Testis (tissue), 3 donors: ENCODE measurements around the gene SIRT4. TPM values are rescaled to one million over a fixed set of nuclear protein-coding genes. Genes with fewer than 3 reads are reported as not detected.

Experiments
- DNase-seq: peaks from one replicate; pipeline ENCODE4 v3.0.0-alpha.2; 2019
- H3K27ac ChIP-seq, 2 donors: fragments of 200-600 bp; sonication (generic); one replicate each; pipeline ENCODE4 v1.5.1; 2019
- H3K27me3 ChIP-seq: fragments of 200-600 bp; sonication (generic); one replicate; pipeline ENCODE4 v1.5.1; 2019
- H3K36me3 ChIP-seq: fragments of 200-600 bp; sonication (generic); one replicate; pipeline ENCODE4 v1.5.1; 2017; ENCODE audit warnings: low read depth; ENCODE audit errors: missing control alignments
- H3K4me1 ChIP-seq: fragments of 200-600 bp; sonication (generic); one replicate; pipeline ENCODE4 v1.5.1; 2019
- H3K4me3 ChIP-seq, 2 donors: fragments of 200-600 bp; sonication (generic); one replicate each; pipeline ENCODE4 v1.5.1; 2017 to 2019
- H3K9me3 ChIP-seq: fragments of 200-600 bp; sonication (generic); one replicate; pipeline ENCODE4 v1.5.1; 2017
- CTCF ChIP-seq, 3 experiments: fragments of 450-650 bp in 2 of 3; fragments of 200-600 bp in 1 of 3; sonication (generic) in 1 of 3; IDR thresholded peaks; one replicate each; pipeline ENCODE4 v1.5.1; 2016 to 2019; ENCODE audit warnings: antibody characterized with exemption in 3 of 3, mild to moderate bottlenecking in 2 of 3, moderate library complexity in 1 of 3
- POLR2A ChIP-seq: fragments of 450-650 bp; IDR thresholded peaks from one replicate; pipeline ENCODE4 v1.6.1; 2017; ENCODE audit warnings: antibody characterized with exemption, mild to moderate bottlenecking, moderate library complexity
- WGBS, 2 donors: methylation state at CpG; one replicate each; pipeline ENCODE4 v1.1.5; 2018; 5-methylcytosine and 5-hydroxymethylcytosine counted together
- intact Hi-C: fragments of 100-400 bp; cut with DNase I; formaldehyde crosslinking; loops from one replicate; pipeline ENCODE4 v1.15.1; 2023; ENCODE audit warnings: low total_unique reads
- polyA plus RNA-seq: library from polyadenylated mRNA; stranded (reverse); fragments of 350-450 nt; fragmentation: Illumina TruSeq; extraction: RNeasy Lipid Tissue Mini Kit (QIAGEN cat#74804); gene quantifications from one replicate; pipeline ENCODE4 v1.2.3, GENCODE V29; 2014; ENCODE audit warnings: low read depth, low replicate concordance; ENCODE audit not compliant: insufficient read depth
- total RNA-seq, 2 donors: library from RNA; depleted of rRNA; stranded (reverse); fragments of >200 nt; gene quantifications; one replicate each; pipeline ENCODE4 v1.2.3, GENCODE V29; 2016

The SIRT4 gene
- total and polyA plus RNA-seq, 3 donors from 2014 or later: 3.3 to 10.0 (median 5.0) TPM

GRCh38 chr12:120262852-120263747 lies 39.0 kb upstream of the SIRT4 start:
- Histone ChIP-seq H3K27ac (peak overlapping the region; percentile 94 to 95), H3K27me3 (no peaks in the 10 kb centered on the region), H3K4me1 (peaks cover 44% of the 10 kb centered on the region), H3K4me3 (no peak overlapping the region), H3K9me3 (no peaks in the 10 kb centered on the region), H3K36me3 (no peaks in the 10 kb centered on the region)
- 46% methylated on average over 14 to 15 of the region's 15 CpGs for WGBS, 2 donors
- TF ChIP-seq POLR2A (no peak), CTCF (IDR thresholded peaks at IDR 0.05) (no peak)
- no peak for DNase-seq
- intact Hi-C loops: loop anchor here (2.0 kb wide), 1 partner anchor 30 kb away; no protein-coding TSS in a partner anchor

- peak; percentile 42 for DNase-seq
- H3K27me3 ChIP-seq: no peaks in the 10 kb centered on the region
- WGBS, 2 donors: 33 to 38% methylated on average over 5 of the region's 5 CpGs
- peak overlapping the region; percentile 94 to 95 for H3K27ac ChIP-seq
- H3K4me3 ChIP-seq: peak overlapping the region; percentile 94 to 95
- H3K4me1 ChIP-seq: peaks cover 44% of the 10 kb centered on the region
- intact Hi-C loops: loop anchor here (2.0 kb wide), 1 partner anchor 31 kb away; no protein-coding TSS in a partner anchor
- H3K9me3 ChIP-seq: no peaks in the 10 kb centered on the region
- TF ChIP-seq POLR2A (no peak), CTCF (IDR thresholded peaks at IDR 0.05) (no peak)
- H3K36me3 ChIP-seq: no peaks in the 10 kb centered on the region
Measured at GRCh38 chr12:120263748-120264085, 38.4 kb upstream of the SIRT4 start.

GRCh38 chr12:120264086-120264903 lies 37.8 kb upstream of the SIRT4 start:
- peak overlapping the region; percentile 94 to 95 for H3K4me3 ChIP-seq
- TF ChIP-seq CTCF (IDR thresholded peaks at IDR 0.05): no peak
- no peak for TF ChIP-seq POLR2A
- no peaks in the 10 kb centered on the region for H3K36me3 ChIP-seq
- H3K4me1 ChIP-seq: peaks cover 42% of the 10 kb centered on the region
- H3K27me3 ChIP-seq: no peaks in the 10 kb centered on the region
- peak; percentile 34 for DNase-seq
- intact Hi-C loops: no loop called here
- H3K9me3 ChIP-seq: no peaks in the 10 kb centered on the region
- H3K27ac ChIP-seq: peak overlapping the region; percentile 94 to 95
- 19 to 29% methylated on average over 10 to 15 of the region's 15 CpGs for WGBS, 2 donors

GRCh38 chr12:120264904-120265472 lies 37.1 kb upstream of the SIRT4 start:
- H3K4me3 ChIP-seq: peak overlapping the region; percentile 94 to 95
- H3K36me3 ChIP-seq: no peaks in the 10 kb centered on the region
- peak overlapping the region; percentile 94 to 95 for H3K27ac ChIP-seq
- intact Hi-C loops: no loop called here
- TF ChIP-seq CTCF (IDR thresholded peaks at IDR 0.05) (no peak), POLR2A (no peak)
- WGBS, 2 donors: 1% methylated on average over 8 to 29 of the region's 29 CpGs
- no peak for DNase-seq
- no peaks in the 10 kb centered on the region for H3K9me3 ChIP-seq
- H3K4me1 ChIP-seq: peaks cover 39% of the 10 kb centered on the region
- H3K27me3 ChIP-seq: no peaks in the 10 kb centered on the region
